GM10248 (cell line): Measurements from ENCODE around the gene GPR135.

Experiments used
- CTCF ChIA-PET: fragments of 300-600 bp; sonication (Branson Sonifier 250); formaldehyde crosslinking; extraction: SDS; loops from one replicate; lab custom pipeline; 2021; ENCODE audit warnings: antibody characterized with exemption; lab: Yijun Ruan, JAX
- POLR2A ChIA-PET: fragments of 350-650 bp; sonication (Branson Sonifier 250); formaldehyde crosslinking; extraction: SDS; loops from one replicate; lab custom pipeline; 2020; ENCODE audit warnings: antibody characterized with exemption; lab: Yijun Ruan, JAX
- DNase-seq: peaks from one replicate; pipeline ENCODE4 v3.0.0; 2012; ENCODE audit errors: extremely low spot score
- CTCF ChIP-seq: IDR thresholded peaks from 2 replicates; pipeline ENCODE4 v1.5.1; 2012; ENCODE audit warnings: mild to moderate bottlenecking, low read depth; ENCODE audit errors: extremely low read depth, missing control alignments, control extremely low read depth

The GPR135 gene

GRCh38 chr14:59478540-59478939, 13.4 kb upstream of the GPR135 start:
- no peak for DNase-seq
- CTCF ChIA-PET: interaction anchor here (0.7 to 1.2 kb wide), 3 partner anchors 32 to 978 kb away, joined by 3 read pairs; no protein-coding TSS in a partner anchor
- POLR2A ChIA-PET: no interaction called here
- no peak for TF ChIP-seq CTCF

GRCh38 chr14:59475709-59476108, 10.5 kb upstream of the GPR135 start:
- TF ChIP-seq CTCF: no peak
- CTCF ChIA-PET: interaction anchor here (5.0 kb wide), 1 partner anchor 8 kb away, joined by 34 read pairs; the partner anchor contains the start of genes JKAMP and L3HYPDH
- no peak for DNase-seq
- POLR2A ChIA-PET: no interaction called here

GRCh38 chr14:59474172-59474571, 9.0 kb upstream of the GPR135 start:
- no peak for DNase-seq
- no peak for TF ChIP-seq CTCF
- ChIA-PET POLR2A (no interaction called here), CTCF (interaction anchor here (1.4 to 5.0 kb wide), 3 partner anchors 10 to 23 kb away, joined by 5 to 34 read pairs (median 6); partner anchors contain the start of genes JKAMP and L3HYPDH)

- no peak for TF ChIP-seq CTCF
- peak; percentile 80 for DNase-seq
- CTCF ChIA-PET: interaction anchor here (1.0 to 2.3 kb wide), 5 partner anchors 8 to 42 kb away, joined by 3 to 6 read pairs (median 5); partner anchors contain the start of genes JKAMP and L3HYPDH
- POLR2A ChIA-PET: no interaction called here
Measured at GRCh38 chr14:59464486-59465315, 479 bp downstream of the GPR135 start.

- ChIA-PET POLR2A (no interaction called here), CTCF (interaction anchor here (1.0 to 2.3 kb wide), 6 partner anchors 9 to 430 kb away, joined by 3 to 6 read pairs (median 4); partner anchors contain the start of genes JKAMP and L3HYPDH)
- peak; percentile 47 for DNase-seq
- TF ChIP-seq CTCF: no peak
Measured at GRCh38 chr14:59463787-59464485, 1.2 kb downstream of the GPR135 start.

- CTCF ChIA-PET: interaction anchor here (0.7 to 1.8 kb wide), 3 partner anchors 17 to 428 kb away, joined by 3 read pairs; no protein-coding TSS in a partner anchor
- POLR2A ChIA-PET: no interaction called here
- DNase-seq: no peak
Measured at GRCh38 chr14:59461891-59462290, 3.3 kb downstream of the GPR135 start.

More at GRCh38 chr14:59461891-59462290, 3.3 kb downstream of the GPR135 start:
- TF ChIP-seq CTCF: no peak
